DOHH2 (cell line): ENCODE data around the gene DUSP1.

Experiments used
- H3F3A ChIP-seq: fragments of 200-600 bp; sonication (generic), shearing (Covaris generic); 2 replicates; pipeline ENCODE4 v1.6.0; 2016; ENCODE audit warnings: antibody characterized with exemption, mild to moderate bottlenecking; ENCODE audit not compliant: control insufficient read depth, insufficient read depth
- H3K27ac ChIP-seq: fragments of 200-600 bp; sonication (generic); 2 replicates; pipeline ENCODE4 v1.5.1; 2014; ENCODE audit warnings: low read depth, mild to moderate bottlenecking, low read length, moderate library complexity
- H3K27me3 ChIP-seq: fragments of 200-600 bp; sonication (generic); 2 replicates; pipeline ENCODE4 v1.6.1; 2014; ENCODE audit warnings: mild to moderate bottlenecking, low read length, mixed read lengths; ENCODE audit not compliant: control insufficient read depth
- H3K36me3 ChIP-seq: fragments of 200-600 bp; sonication (generic); 2 replicates; pipeline ENCODE4 v1.6.1; 2014; ENCODE audit warnings: mild to moderate bottlenecking, low read length, moderate library complexity, mixed read lengths; ENCODE audit not compliant: control insufficient read depth
- H3K4me1 ChIP-seq: fragments of 200-600 bp; sonication (generic); 2 replicates; pipeline ENCODE4 v1.6.1; 2014; ENCODE audit warnings: mild to moderate bottlenecking, low read length, mixed read lengths; ENCODE audit not compliant: control insufficient read depth
- H3K4me2 ChIP-seq: fragments of 200-600 bp; sonication (generic); 2 replicates; pipeline ENCODE4 v1.6.0; 2014; ENCODE audit warnings: mild to moderate bottlenecking, low read length, moderate library complexity
- H3K4me3 ChIP-seq: fragments of 200-600 bp; sonication (generic); 2 replicates; pipeline ENCODE4 v1.5.1; 2014; ENCODE audit warnings: mild to moderate bottlenecking, low read length, mixed read lengths
- H3K79me2 ChIP-seq: fragments of 200-600 bp; sonication (generic); 2 replicates; pipeline ENCODE4 v1.6.1; 2014; ENCODE audit warnings: mild to moderate bottlenecking, low read length, mixed read lengths; ENCODE audit not compliant: control insufficient read depth
- H3K9me2 ChIP-seq: fragments of 200-600 bp; sonication (generic); replicated peaks from 2 replicates; pipeline ENCODE4 v1.6.1; 2014; ENCODE audit warnings: mild to moderate bottlenecking, low read length, mixed read lengths; ENCODE audit not compliant: control insufficient read depth
- H3K9me3 ChIP-seq: fragments of 200-600 bp; sonication (generic); 2 replicates; pipeline ENCODE4 v1.6.1; 2014; ENCODE audit warnings: antibody characterized with exemption, low read length, mixed read lengths; ENCODE audit not compliant: control insufficient read depth, insufficient read depth
- H4K20me1 ChIP-seq: fragments of 200-600 bp; sonication (generic); 2 replicates; pipeline ENCODE4 v1.6.0; 2014; ENCODE audit warnings: low read depth, mild to moderate bottlenecking, antibody characterized with exemption, low read length, moderate library complexity; ENCODE audit not compliant: control insufficient read depth, insufficient read depth
- EZH2phosphoT487 ChIP-seq: fragments of 200-600 bp; sonication (generic); IDR thresholded peaks from 2 replicates; pipeline ENCODE4 v1.6.1; 2017; ENCODE audit warnings: borderline replicate concordance, mild to moderate bottlenecking, antibody characterized with exemption, low read length, moderate library complexity, mixed read lengths
- TF ChIP-seq, protein P1 (sequence below): fragments of 200-600 bp; sonication (generic); IDR thresholded peaks from one replicate; pipeline ENCODE4 v1.5.1; 2014; ENCODE audit warnings: antibody characterized with exemption, mild to moderate bottlenecking, low read depth, low read length; ENCODE audit not compliant: poor library complexity, severe bottlenecking

DUSP1 gene

DNA sequence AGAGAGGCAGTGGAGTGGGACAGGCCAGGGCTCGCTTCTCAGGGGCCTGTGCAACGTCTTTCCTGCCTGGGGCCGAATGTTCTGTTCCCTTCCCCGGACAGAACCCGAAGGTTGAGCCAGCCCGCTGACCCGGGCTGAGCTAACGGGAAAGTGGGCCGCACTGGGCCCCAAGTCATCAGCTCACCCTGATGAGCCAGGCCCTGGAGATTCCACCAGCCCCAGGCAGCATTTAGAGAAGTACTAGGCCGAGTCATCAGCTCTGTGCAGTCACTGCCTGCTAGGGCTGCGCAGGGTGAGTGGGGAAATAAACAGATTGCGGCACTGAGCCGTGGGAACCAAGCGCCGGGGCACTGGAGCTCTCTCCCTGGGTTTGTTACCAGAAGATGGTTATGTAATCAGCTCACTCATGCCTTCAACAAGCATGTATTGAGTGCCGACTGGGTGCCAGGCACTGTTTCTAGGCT is 29.1 kb upstream of the DUSP1 start:
- Histone ChIP-seq H3K27ac (no peak overlapping the region), H3K4me2 (no peak overlapping the region)

DNA sequence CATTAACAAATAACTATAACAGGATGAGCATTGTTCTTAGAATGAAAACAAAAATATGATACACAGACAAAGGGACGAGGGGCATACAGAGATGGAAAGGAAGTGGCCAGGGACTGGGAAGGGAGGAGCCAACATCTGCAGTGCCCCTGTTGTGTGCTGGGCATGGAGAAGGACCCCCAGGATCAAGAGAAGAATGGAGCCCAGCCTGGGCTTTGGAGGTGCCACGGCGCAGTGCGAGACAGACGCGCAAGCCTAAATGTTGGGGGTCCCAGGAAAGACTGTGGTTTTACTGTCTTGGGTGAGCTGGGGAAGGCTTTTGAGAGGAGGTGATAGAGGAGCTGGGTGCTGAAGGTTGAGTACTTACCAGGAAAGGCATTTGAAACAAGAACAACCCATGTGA is 28.4 kb upstream of the DUSP1 start:
- no peak for TF ChIP-seq EZH2phosphoT487
- TF ChIP-seq, protein P1, sequence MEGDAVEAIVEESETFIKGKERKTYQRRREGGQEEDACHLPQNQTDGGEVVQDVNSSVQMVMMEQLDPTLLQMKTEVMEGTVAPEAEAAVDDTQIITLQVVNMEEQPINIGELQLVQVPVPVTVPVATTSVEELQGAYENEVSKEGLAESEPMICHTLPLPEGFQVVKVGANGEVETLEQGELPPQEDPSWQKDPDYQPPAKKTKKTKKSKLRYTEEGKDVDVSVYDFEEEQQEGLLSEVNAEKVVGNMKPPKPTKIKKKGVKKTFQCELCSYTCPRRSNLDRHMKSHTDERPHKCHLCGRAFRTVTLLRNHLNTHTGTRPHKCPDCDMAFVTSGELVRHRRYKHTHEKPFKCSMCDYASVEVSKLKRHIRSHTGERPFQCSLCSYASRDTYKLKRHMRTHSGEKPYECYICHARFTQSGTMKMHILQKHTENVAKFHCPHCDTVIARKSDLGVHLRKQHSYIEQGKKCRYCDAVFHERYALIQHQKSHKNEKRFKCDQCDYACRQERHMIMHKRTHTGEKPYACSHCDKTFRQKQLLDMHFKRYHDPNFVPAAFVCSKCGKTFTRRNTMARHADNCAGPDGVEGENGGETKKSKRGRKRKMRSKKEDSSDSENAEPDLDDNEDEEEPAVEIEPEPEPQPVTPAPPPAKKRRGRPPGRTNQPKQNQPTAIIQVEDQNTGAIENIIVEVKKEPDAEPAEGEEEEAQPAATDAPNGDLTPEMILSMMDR = no peak
- no peaks in the 10 kb centered on the region for H3F3A ChIP-seq
- H3K27ac ChIP-seq = no peak overlapping the region
- no peaks in the 10 kb centered on the region for H4K20me1 ChIP-seq
- H3K9me3 ChIP-seq = no peaks in the 10 kb centered on the region
- no peaks in the 10 kb centered on the region for H3K4me1 ChIP-seq
- no peaks in the 10 kb centered on the region for H3K9me2 ChIP-seq
- H3K79me2 ChIP-seq = no peaks in the 10 kb centered on the region
- no peak overlapping the region for H3K4me2 ChIP-seq
- peaks cover 10% of the 10 kb centered on the region; the same call in 1 of the 2 replicates for H3K27me3 ChIP-seq
- H3K36me3 ChIP-seq = no peaks in the 10 kb centered on the region
- no peak overlapping the region for H3K4me3 ChIP-seq

More for the DNA sequence above, 29.1 kb upstream of the DUSP1 start:
- Histone ChIP-seq H3K27me3 (peaks cover 10% of the 10 kb centered on the region; the same call in 1 of the 2 replicates), H3K9me3 (no peaks in the 10 kb centered on the region), H4K20me1 (no peaks in the 10 kb centered on the region), H3K4me3 (no peak overlapping the region), H3K9me2 (no peaks in the 10 kb centered on the region), H3F3A (no peaks in the 10 kb centered on the region), H3K4me1 (no peaks in the 10 kb centered on the region), H3K79me2 (no peaks in the 10 kb centered on the region), H3K36me3 (no peaks in the 10 kb centered on the region)
- TF ChIP-seq EZH2phosphoT487 = no peak
- TF ChIP-seq, protein P1 = no peak

DNA sequence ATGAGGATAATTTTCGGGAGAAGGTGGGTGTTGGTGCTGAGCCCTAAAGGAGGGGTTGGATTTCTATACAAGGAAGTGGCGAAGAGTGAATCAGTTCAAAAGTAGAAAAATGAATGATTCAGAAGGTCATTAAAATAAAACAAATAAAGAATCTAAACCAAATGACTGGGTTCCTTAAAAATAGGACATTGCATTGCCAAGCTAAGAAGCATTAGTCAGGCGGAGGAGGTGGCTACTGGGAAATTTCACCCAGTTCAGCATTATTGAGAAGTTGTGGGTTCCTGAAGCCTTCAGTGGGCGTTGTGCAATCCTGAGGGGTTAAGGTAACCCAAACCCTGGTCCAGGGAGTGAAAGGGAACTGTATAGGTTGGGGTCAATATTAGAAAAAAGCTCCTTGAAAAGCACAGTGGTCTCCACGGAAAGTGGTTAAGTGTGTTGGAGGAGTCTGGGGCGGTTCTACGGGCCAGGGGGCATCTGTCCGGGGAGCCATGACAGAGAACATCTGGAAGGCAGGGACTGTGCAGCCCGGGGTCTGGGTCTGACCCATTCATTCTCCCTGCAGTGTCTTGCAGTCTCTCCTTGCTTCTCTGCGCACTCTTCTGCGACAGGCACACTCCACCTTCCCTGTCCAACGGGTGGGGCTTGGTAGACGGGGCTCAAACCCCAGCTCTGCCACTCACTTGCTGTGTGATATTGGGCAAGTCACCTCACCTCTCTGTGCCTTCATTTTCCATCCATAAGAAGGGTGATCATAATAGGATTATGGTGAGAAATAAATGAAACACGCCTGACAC is 27.6 kb upstream of the DUSP1 start:
- Histone ChIP-seq H3K79me2 (no peaks in the 10 kb centered on the region), H3F3A (no peaks in the 10 kb centered on the region), H3K4me1 (no peaks in the 10 kb centered on the region), H4K20me1 (no peaks in the 10 kb centered on the region), H3K9me3 (no peaks in the 10 kb centered on the region), H3K9me2 (no peaks in the 10 kb centered on the region), H3K27ac (no peak overlapping the region), H3K36me3 (no peaks in the 10 kb centered on the region), H3K4me3 (no peak overlapping the region), H3K27me3 (peaks cover 10% of the 10 kb centered on the region; the same call in 1 of the 2 replicates), H3K4me2 (no peak overlapping the region)
- TF ChIP-seq, protein P1 = no peak
- TF ChIP-seq EZH2phosphoT487 = no peak
